Neural progenitor cell (in vitro differentiated cells): ENCODE data around the gene PRKCE. TPM values are rescaled to one million over a fixed set of nuclear protein-coding genes. Genes with fewer than 3 reads are reported as not detected.

Source experiments
- DNase-seq: peaks from one replicate; pipeline ENCODE4 v3.0.0-alpha.2; 2016; ENCODE audit warnings: low spot score
- H2AFZ ChIP-seq: fragments of 200-600 bp; sonication (generic); replicated peaks from 2 replicates; pipeline ENCODE4 v1.6.1; 2016; ENCODE audit warnings: antibody characterized with exemption
- H3F3A ChIP-seq: fragments of 200-600 bp; sonication (generic); 2 replicates; pipeline ENCODE4 v1.6.1; 2016; ENCODE audit warnings: antibody characterized with exemption, low read depth
- H3K27ac ChIP-seq: fragments of 200-600 bp; sonication (generic); 2 replicates; pipeline ENCODE4 v1.5.1; 2016; ENCODE audit warnings: mild to moderate bottlenecking
- H3K27me3 ChIP-seq: fragments of 200-600 bp; sonication (generic); 2 replicates; pipeline ENCODE4 v1.6.1; 2016; ENCODE audit warnings: mild to moderate bottlenecking, moderate library complexity
- H3K36me3 ChIP-seq: fragments of 200-600 bp; sonication (generic); 2 replicates; pipeline ENCODE4 v1.5.1; 2016
- H3K4me1 ChIP-seq: fragments of 200-600 bp; sonication (generic); 2 replicates; pipeline ENCODE4 v1.6.1; 2016; ENCODE audit warnings: mixed run types
- H3K4me2 ChIP-seq: fragments of 200-600 bp; sonication (generic); 2 replicates; pipeline ENCODE4 v1.6.1; 2016
- H3K4me3 ChIP-seq: fragments of 200-600 bp; sonication (generic); 2 replicates; pipeline ENCODE4 v1.5.1; 2016
- H3K79me2 ChIP-seq: fragments of 200-600 bp; sonication (generic); 2 replicates; pipeline ENCODE4 v1.6.1; 2016; ENCODE audit warnings: low read depth
- H3K9ac ChIP-seq: fragments of 200-600 bp; sonication (generic); 2 replicates; pipeline ENCODE4 v1.6.1; 2016
- H3K9me3 ChIP-seq: fragments of 200-600 bp; sonication (generic); 2 replicates; pipeline ENCODE4 v1.5.1; 2016; ENCODE audit warnings: low read depth
- H4K20me1 ChIP-seq: fragments of 200-600 bp; sonication (generic); 2 replicates; pipeline ENCODE4 v1.6.1; 2016; ENCODE audit warnings: low read depth
- H3K27ac Mint-ChIP-seq: 3 replicates; pipeline ENCODE4 v1.8.0; 2021; ENCODE audit warnings: mixed read lengths
- H3K27me3 Mint-ChIP-seq: 2 replicates; pipeline ENCODE4 v1.8.0; 2022; ENCODE audit warnings: low read depth, mild to moderate bottlenecking, inconsistent platforms, moderate library complexity, mixed read lengths; ENCODE audit not compliant: insufficient read depth
- H3K36me3 Mint-ChIP-seq: 3 replicates; pipeline ENCODE4 v1.8.0; 2021; ENCODE audit warnings: mixed read lengths
- H3K4me1 Mint-ChIP-seq: 3 replicates; pipeline ENCODE4 v1.8.0; 2021; ENCODE audit warnings: mixed read lengths
- H3K4me3 Mint-ChIP-seq: 3 replicates; pipeline ENCODE4 v1.8.0; 2021; ENCODE audit warnings: mild to moderate bottlenecking, moderate library complexity, mixed read lengths
- H3K9me3 Mint-ChIP-seq: 3 replicates; pipeline ENCODE4 v1.8.0; 2020; ENCODE audit warnings: mixed read lengths
- EZH2 ChIP-seq: fragments of 200-600 bp; sonication (generic); IDR thresholded peaks from 2 replicates; pipeline ENCODE4 v1.6.1; 2017; ENCODE audit warnings: antibody characterized with exemption, mild to moderate bottlenecking, moderate library complexity
- EZH2phosphoT487 ChIP-seq: fragments of 200-600 bp; sonication (generic); IDR thresholded peaks from 2 replicates; pipeline ENCODE4 v1.6.1; 2017; ENCODE audit warnings: antibody characterized with exemption
- total RNA-seq: library from RNA; depleted of rRNA; stranded (reverse); fragments of >200 nt; gene quantifications from 2 replicates; pipeline ENCODE4 v1.2.3, GENCODE V29; 2015; ENCODE audit warnings: low replicate concordance
- TF ChIP-seq, protein P1 (sequence below): fragments of 200-600 bp; sonication (generic); IDR thresholded peaks from 2 replicates; pipeline ENCODE4 v1.5.1; 2017; ENCODE audit warnings: antibody characterized with exemption, mild to moderate bottlenecking

The PRKCE gene
- total RNA-seq, 1 donor from 2014 or later, result 4.1 TPM

DNA sequence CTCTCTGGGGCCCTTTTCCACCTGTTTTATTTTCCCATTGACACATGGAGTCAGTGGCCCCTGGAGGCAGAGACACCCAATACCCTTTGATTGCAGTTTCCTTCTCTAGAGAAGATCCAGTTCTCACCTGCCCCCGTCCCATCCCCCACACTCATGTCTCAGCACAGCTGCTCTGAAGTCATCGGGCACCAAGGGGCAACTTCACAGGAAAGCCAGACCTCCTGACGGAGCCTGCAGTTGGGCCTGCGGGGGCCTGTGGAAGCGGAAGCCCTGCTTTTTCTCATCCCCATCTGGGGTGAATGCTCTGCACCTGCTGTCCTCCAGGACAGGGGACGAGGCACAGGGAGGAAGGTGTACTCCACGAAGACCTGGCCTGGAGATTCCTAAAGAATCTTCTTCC lies 337.4 kb downstream of the PRKCE start:
- Histone ChIP-seq H3K36me3 (no peaks in the 10 kb centered on the region), H3F3A (no peaks in the 10 kb centered on the region), H4K20me1 (no peaks in the 10 kb centered on the region), H3K4me1 (no peaks in the 10 kb centered on the region), H3K4me2 (no peak overlapping the region), H3K27me3 (no peaks in the 10 kb centered on the region), H2AFZ (no peak overlapping the region), H3K9ac (no peak overlapping the region), H3K79me2 (no peaks in the 10 kb centered on the region), H3K27ac (no peak overlapping the region), H3K9me3 (no peaks in the 10 kb centered on the region), H3K4me3 (no peak overlapping the region)
- Mint-ChIP-seq H3K4me3 (no peak overlapping the region), H3K27ac (no peak overlapping the region), H3K36me3 (no peaks in the 10 kb centered on the region), H3K27me3 (peaks cover 4% of the 10 kb centered on the region), H3K9me3 (no peaks in the 10 kb centered on the region), H3K4me1 (peaks cover 8% of the 10 kb centered on the region)
- TF ChIP-seq EZH2phosphoT487 (no peak), EZH2 (no peak)
- TF ChIP-seq, protein P1, sequence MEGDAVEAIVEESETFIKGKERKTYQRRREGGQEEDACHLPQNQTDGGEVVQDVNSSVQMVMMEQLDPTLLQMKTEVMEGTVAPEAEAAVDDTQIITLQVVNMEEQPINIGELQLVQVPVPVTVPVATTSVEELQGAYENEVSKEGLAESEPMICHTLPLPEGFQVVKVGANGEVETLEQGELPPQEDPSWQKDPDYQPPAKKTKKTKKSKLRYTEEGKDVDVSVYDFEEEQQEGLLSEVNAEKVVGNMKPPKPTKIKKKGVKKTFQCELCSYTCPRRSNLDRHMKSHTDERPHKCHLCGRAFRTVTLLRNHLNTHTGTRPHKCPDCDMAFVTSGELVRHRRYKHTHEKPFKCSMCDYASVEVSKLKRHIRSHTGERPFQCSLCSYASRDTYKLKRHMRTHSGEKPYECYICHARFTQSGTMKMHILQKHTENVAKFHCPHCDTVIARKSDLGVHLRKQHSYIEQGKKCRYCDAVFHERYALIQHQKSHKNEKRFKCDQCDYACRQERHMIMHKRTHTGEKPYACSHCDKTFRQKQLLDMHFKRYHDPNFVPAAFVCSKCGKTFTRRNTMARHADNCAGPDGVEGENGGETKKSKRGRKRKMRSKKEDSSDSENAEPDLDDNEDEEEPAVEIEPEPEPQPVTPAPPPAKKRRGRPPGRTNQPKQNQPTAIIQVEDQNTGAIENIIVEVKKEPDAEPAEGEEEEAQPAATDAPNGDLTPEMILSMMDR, result no peak
- DNase-seq, result no peak

DNA sequence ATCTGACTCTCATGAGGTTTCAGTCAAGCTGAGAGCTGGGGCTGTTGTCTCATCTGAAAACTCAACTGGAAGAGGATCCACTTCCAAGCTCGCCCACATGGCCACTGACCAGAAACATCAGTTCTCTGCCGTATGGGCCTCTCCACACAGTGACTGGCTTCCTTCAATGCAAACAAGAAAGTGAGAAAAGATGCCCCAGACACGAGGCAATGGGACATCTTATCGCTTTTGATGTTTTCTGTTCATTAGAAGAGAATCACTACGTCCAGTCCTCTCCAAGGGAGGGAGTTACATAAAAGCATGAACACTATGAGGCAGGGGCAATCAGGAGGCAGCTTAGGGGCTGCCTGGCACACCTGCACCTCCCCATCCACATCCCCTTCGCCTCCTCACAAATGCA lies 338.7 kb downstream of the PRKCE start:
- TF ChIP-seq EZH2 (no peak), EZH2phosphoT487 (no peak)
- TF ChIP-seq, protein P1, result no peak
- Histone ChIP-seq H3K9ac (no peak overlapping the region), H3K79me2 (no peaks in the 10 kb centered on the region), H3K4me1 (no peaks in the 10 kb centered on the region), H3K27me3 (no peaks in the 10 kb centered on the region), H3K4me2 (no peak overlapping the region), H2AFZ (no peak overlapping the region), H3K4me3 (no peak overlapping the region), H3F3A (no peaks in the 10 kb centered on the region), H3K9me3 (no peaks in the 10 kb centered on the region), H3K36me3 (no peaks in the 10 kb centered on the region), H3K27ac (no peak overlapping the region), H4K20me1 (no peaks in the 10 kb centered on the region)
- Mint-ChIP-seq H3K36me3 (no peaks in the 10 kb centered on the region), H3K27me3 (peaks cover 4% of the 10 kb centered on the region), H3K4me1 (peaks cover 8% of the 10 kb centered on the region), H3K27ac (no peak overlapping the region), H3K9me3 (no peaks in the 10 kb centered on the region), H3K4me3 (no peak overlapping the region)
- DNase-seq, result no peak

DNA sequence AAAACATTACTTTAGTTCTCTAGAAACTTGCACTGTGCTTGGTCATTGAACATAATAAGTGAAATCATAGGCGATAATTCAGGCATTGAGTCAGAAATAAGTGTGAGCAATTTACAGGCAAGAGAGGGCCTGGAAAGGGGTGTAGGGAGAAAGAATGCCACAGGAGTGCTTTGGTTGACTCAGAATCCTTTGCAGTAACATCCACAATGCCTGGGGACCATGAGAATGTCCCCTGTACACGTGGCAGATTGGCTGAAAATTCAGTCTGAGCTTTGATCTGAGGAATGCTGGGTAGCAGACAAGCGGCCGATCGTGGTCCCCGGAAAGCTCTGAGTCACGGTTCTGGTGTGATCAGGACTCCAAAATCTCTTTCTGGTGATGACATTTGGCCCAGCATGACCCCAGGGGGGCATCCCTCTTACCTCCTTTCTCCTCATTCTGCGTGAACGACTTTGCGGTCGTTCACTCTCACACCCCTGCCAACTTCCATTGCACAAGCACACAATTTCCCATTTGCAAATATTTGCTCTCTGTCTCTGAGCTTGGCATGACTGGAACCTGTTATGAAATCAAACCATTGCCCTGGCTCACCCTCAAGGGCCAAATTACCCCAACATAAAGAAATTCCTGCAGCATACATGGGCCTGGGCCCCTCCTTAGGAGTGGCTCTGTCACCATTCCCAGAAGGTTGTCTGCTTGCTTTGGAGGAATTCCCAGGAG lies 340.7 kb downstream of the PRKCE start:
- TF ChIP-seq, protein P1, result no peak
- TF ChIP-seq EZH2, result no peak
- TF ChIP-seq EZH2phosphoT487, result no peak
- H3K36me3 ChIP-seq, result no peaks in the 10 kb centered on the region
- H2AFZ ChIP-seq, result no peak overlapping the region
- peaks cover 5% of the 10 kb centered on the region for H3K9me3 Mint-ChIP-seq
- H3K4me3 ChIP-seq, result no peak overlapping the region
- no peaks in the 10 kb centered on the region for H4K20me1 ChIP-seq
- H3K27ac ChIP-seq, result no peak overlapping the region
- no peaks in the 10 kb centered on the region for H3K79me2 ChIP-seq
- H3K27me3 Mint-ChIP-seq, result peaks cover 4% of the 10 kb centered on the region
- H3K4me1 ChIP-seq, result no peaks in the 10 kb centered on the region
- no peaks in the 10 kb centered on the region for H3K36me3 Mint-ChIP-seq
- no peak overlapping the region for H3K4me2 ChIP-seq
- H3K4me3 Mint-ChIP-seq, result no peak overlapping the region
- no peak overlapping the region for H3K27ac Mint-ChIP-seq
- no peaks in the 10 kb centered on the region for H3K4me1 Mint-ChIP-seq
- no peaks in the 10 kb centered on the region for H3K27me3 ChIP-seq
- H3F3A ChIP-seq, result no peaks in the 10 kb centered on the region
- H3K9ac ChIP-seq, result no peak overlapping the region
- H3K9me3 ChIP-seq, result no peaks in the 10 kb centered on the region
- DNase-seq, result no peak
